Thoracic aorta (tissue), 2 donors: ENCODE data around the gene AGRP. TPM values are rescaled to one million over a fixed set of nuclear protein-coding genes. Genes with fewer than 3 reads are reported as not detected.
"Not testable (repeated sequence)": the region's sequence is repeated elsewhere in the genome, so short reads cannot be mapped to it uniquely, and the experiment has no call there.

ENCODE experiments used
- ATAC-seq: fragments of 150-250 bp; one replicate; pipeline ENCODE4 v1.8.0; 2017; ENCODE audit warnings: low read depth; ENCODE audit not compliant: insufficient number of reproducible peaks, low FRiP score
- DNase-seq: peaks from one replicate; pipeline ENCODE4 v3.0.0-alpha.2; 2020; ENCODE audit warnings: low spot score
- H3K27ac ChIP-seq, 2 donors: fragments of 200-600 bp; sonication (generic); 1 replicate in 1 of 2; 2 replicates in 1 of 2; pipeline ENCODE4 v1.5.1; 2016; ENCODE audit warnings: mild to moderate bottlenecking in 2 of 2, moderate library complexity in 2 of 2
- H3K27me3 ChIP-seq: fragments of 200-600 bp; sonication (generic); replicated peaks from 2 replicates; pipeline ENCODE4 v1.6.0; 2016; ENCODE audit warnings: mild to moderate bottlenecking; ENCODE audit not compliant: insufficient read depth
- H3K36me3 ChIP-seq: fragments of 200-600 bp; sonication (generic); one replicate; pipeline ENCODE4 v1.5.1; 2016
- H3K4me1 ChIP-seq, 2 donors: fragments of 200-600 bp; sonication (generic); 1 replicate in 1 of 2; 2 replicates in 1 of 2; pipeline versions ENCODE4 v1.5.1 to v1.6.0; 2016; ENCODE audit warnings: low read depth in 2 of 2, mild to moderate bottlenecking in 1 of 2; ENCODE audit not compliant: control insufficient read depth in 1 of 2
- H3K4me3 ChIP-seq: fragments of 200-600 bp; sonication (generic); 2 replicates; pipeline ENCODE4 v1.5.1; 2016; ENCODE audit warnings: mild to moderate bottlenecking
- H3K9me3 ChIP-seq: fragments of 200-600 bp; sonication (generic); 2 replicates; pipeline ENCODE4 v1.5.1; 2016
- total RNA-seq, 2 donors: library from RNA; depleted of rRNA; stranded (reverse); fragments of >200 nt; gene quantifications; one replicate each; pipeline versions ENCODE4 v1.1.0 to v1.2.3, GENCODE V29; 2016
- TF ChIP-seq, protein P1 (sequence below): fragments of 200-600 bp; sonication (generic); IDR thresholded peaks from one replicate; pipeline ENCODE4 v1.5.1; 2019; ENCODE audit warnings: antibody characterized with exemption

Gene AGRP
- total RNA-seq, 2 donors from 2014 or later = not detected

DNA sequence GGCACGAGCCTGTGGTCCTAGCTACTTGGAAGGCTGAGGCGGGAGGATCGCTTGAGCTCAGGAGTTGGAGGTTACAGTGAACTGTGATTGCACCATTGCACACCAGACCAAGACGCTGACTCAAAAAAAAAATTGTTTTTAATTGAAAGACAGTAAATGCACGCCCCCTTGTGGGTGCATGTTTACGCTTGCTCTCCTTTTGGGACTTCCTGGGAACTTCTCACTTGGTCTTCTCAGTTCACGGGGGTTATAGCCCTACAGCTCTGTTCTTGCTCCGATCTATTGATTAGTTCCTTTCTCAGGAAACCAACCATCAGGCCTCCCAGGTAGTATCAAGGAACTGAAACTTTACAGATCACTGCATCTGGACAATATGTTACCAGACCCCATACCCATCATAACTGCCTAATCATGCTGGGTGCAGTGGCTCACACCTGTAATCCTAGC is 31.1 kb upstream of the AGRP start:
- Histone ChIP-seq H3K4me1 (no peaks in the 10 kb centered on the region), H3K4me3 (no peak overlapping the region), H3K27me3 (no peaks in the 10 kb centered on the region), H3K9me3 (no peaks in the 10 kb centered on the region), H3K27ac (no peak overlapping the region), H3K36me3 (no peaks in the 10 kb centered on the region)
- TF ChIP-seq, protein P1, sequence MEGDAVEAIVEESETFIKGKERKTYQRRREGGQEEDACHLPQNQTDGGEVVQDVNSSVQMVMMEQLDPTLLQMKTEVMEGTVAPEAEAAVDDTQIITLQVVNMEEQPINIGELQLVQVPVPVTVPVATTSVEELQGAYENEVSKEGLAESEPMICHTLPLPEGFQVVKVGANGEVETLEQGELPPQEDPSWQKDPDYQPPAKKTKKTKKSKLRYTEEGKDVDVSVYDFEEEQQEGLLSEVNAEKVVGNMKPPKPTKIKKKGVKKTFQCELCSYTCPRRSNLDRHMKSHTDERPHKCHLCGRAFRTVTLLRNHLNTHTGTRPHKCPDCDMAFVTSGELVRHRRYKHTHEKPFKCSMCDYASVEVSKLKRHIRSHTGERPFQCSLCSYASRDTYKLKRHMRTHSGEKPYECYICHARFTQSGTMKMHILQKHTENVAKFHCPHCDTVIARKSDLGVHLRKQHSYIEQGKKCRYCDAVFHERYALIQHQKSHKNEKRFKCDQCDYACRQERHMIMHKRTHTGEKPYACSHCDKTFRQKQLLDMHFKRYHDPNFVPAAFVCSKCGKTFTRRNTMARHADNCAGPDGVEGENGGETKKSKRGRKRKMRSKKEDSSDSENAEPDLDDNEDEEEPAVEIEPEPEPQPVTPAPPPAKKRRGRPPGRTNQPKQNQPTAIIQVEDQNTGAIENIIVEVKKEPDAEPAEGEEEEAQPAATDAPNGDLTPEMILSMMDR = peak; percentile 51
- no peak for ATAC-seq
- no peak for DNase-seq

DNA sequence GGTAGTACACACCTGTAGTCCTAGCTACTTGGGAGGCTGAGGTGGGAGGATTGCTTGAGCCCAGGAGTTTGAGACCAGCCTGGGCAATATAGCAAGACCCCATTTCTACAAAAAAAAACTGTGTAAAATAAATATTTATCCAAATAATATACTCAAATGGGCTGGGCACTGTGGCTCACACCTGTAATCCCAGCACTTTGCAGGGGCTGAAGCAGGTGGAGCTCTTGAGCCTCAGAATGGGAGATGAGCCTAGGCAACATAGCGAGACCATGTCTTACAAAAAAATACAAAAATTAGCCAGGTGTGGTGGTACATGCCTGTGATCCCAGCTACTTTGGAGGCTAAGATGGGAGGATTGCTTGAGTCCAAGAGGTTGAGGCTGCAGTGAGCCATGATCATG is 30.5 kb upstream of the AGRP start:
- DNase-seq, ATAC-seq, H3K27ac ChIP-seq, H3K27me3 ChIP-seq, H3K4me1 ChIP-seq, H3K36me3 ChIP-seq, H3K9me3 ChIP-seq, H3K4me3 ChIP-seq: not testable (repeated sequence)

DNA sequence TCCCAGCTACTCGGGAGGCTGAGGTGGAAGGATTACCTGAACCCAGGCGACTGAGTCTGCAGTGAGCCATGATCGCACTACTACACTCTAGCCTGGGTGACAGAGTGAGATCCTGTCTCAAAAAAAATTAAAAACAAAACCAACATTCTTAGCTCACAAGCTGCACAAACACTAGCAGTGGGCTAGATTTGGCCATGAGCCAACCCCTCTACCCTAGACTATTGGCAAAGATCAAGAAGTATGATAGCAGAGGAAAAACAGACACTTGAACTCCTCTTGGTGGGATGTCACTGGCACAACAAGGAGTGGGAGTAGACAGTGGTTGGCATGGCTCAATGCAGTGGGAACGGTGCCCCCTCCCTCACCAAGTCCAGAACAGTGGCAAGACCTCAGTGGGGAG is 25.7 kb upstream of the AGRP start:
- ATAC-seq = no peak

DNA sequence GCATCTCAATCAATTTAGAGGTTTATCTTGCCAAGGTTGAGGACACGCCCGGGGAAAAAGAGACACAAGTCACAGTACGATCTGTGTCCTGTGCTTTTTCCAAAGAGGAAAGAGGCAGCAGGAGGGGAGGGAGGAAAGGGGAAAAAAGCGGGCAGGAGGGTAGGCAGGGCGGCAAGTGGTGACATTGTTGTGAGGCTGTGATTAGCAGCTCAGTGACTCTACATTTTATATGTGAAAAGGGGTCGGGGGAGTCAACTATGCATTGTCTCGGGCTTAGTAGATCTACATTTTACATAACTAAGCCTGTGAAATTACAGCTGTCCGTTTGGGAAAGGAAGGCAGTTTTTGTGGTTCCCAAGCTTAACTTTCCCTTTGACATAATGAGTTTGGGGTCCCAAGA is 23.1 kb upstream of the AGRP start:
- ATAC-seq (no peak), DNase-seq (no peak)
- no peaks in the 10 kb centered on the region for H3K27me3 ChIP-seq
- TF ChIP-seq, protein P1 = no peak
- H3K4me1 ChIP-seq = no peaks in the 10 kb centered on the region
- no peaks in the 10 kb centered on the region for H3K9me3 ChIP-seq
- H3K36me3 ChIP-seq = no peaks in the 10 kb centered on the region
- H3K4me3 ChIP-seq = no peak overlapping the region
- no peak overlapping the region for H3K27ac ChIP-seq

More for the DNA sequence above, 25.7 kb upstream of the AGRP start:
- H3K9me3 ChIP-seq = no peaks in the 10 kb centered on the region
- DNase-seq = no peak
- no peaks in the 10 kb centered on the region for H3K4me1 ChIP-seq
- H3K27me3 ChIP-seq = no peaks in the 10 kb centered on the region
- TF ChIP-seq, protein P1 = no peak
- H3K36me3 ChIP-seq = no peaks in the 10 kb centered on the region
- H3K27ac ChIP-seq = no peak overlapping the region
- no peak overlapping the region for H3K4me3 ChIP-seq

DNA sequence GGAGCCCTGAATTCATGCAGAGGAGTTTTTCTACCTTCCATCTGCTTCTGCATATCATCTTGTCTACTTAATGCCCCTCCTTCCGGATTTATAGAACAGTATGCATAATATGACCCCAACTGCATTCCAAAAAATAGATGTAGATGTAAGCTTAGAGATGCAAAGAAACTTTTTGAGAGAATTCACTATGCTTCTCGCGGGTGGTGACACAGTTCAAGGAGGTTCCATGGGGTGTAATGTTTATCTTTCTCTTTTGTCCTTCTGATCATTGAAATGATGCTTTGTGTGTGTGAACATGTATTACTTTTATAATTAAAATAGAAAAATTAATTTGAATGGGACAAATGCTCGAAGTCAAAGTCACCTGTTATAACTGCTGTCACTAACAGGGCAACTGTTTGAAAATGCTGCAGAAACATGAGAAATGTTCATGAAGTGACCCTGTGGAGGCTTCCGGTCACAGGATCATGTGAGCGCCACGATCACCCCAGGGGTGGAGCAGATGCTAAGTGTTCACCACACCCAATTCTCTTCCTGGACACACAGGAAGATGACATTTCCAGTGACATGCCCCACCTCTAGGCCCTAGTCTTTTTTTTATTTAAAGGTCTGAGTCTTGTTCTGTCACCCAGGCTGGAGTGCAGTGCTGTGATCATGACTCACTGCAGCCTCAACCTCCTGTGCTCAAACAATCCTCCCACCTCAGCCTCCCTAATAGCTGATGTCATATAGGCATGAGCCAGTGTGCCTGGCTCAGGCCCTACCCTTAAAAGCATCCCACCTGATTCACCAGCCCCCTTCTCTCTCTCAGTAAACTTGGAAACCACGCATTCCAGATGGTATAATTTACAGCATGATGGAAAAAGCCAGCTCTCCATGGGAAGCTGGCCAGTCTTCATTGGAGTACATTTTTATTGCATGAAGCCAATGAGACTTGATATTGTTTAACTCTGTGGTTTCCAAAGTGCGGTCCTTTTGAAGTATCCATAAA is 21.0 kb upstream of the AGRP start:
- TF ChIP-seq, protein P1 = no peak
- no peaks in the 10 kb centered on the region for H3K27me3 ChIP-seq
- H3K4me3 ChIP-seq = no peak overlapping the region
- H3K27ac ChIP-seq = no peak overlapping the region
- no peaks in the 10 kb centered on the region for H3K4me1 ChIP-seq
- DNase-seq (no peak), ATAC-seq (no peak)
- no peaks in the 10 kb centered on the region for H3K36me3 ChIP-seq
- no peaks in the 10 kb centered on the region for H3K9me3 ChIP-seq
